ENCODE data around the gene LCE1C. TPM values are rescaled to one million over a fixed set of nuclear protein-coding genes. Genes with fewer than 3 reads are reported as not detected.

LCE1C gene
- total and polyA plus RNA-seq, 2 donors (not counting 3 experiments of a cell fraction or from before 2014, with no cell fraction given): not detected

DNA sequence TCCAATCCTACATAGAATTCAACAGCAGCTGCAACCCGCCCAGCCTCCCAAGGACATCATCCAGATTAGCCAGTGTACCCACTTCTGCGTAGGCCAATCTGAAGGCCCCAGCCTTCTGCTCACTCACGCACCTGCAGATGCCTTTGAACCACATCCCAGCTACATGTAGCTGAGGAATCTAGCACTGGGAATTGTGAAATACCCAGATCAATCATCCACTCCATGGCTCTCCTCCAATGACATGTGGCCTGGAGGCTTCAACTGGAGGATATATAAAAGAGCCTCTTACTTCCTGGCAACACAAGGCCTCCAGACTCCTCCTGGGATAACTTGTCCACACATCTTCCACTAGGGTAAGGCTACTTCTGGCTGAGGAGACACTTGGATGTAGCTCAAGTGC is 36.1 kb upstream of the LCE1C start, which contains the start of gene LCE6A:
Gene LCE6A, plus strand, starts transcription at position 301 of the 400 bp plus-strand sequence. CDS start 665 bp downstream, outside the sequence.
- no peak for TF ChIP-seq JUN (IDR thresholded peaks at IDR 0.05; ENCODE audit: borderline replicate concordance, insufficient read depth, insufficient read length, low read depth)
- BruUV-seq (replicated peaks): no TSS peak
- FAIRE-seq (no peak), DNase-seq (ENCODE audit: low read depth, low spot score) (no peak)
- Histone ChIP-seq H3K9me1 (replicated peaks; ENCODE audit: control insufficient read depth, extremely low read depth, insufficient read depth, low read length) (no peaks in the 10 kb centered on the region), H3K27ac (ENCODE audit: insufficient read depth, low read depth, low read length) (no peak within 1 kb of the TSS), H3K36me3 (ENCODE audit: control insufficient read depth in 2 of 2, extremely low read depth in 1 of 2, insufficient read depth in 2 of 2, low read length in 2 of 2) (no peaks in the 10 kb centered on the region), H3K4me1 (ENCODE audit: control insufficient read depth, extremely low read depth, insufficient read depth, low read length) (no peaks in the 10 kb centered on the region), H3K27me3 (ENCODE audit: control insufficient read depth in 2 of 2, insufficient read depth in 2 of 2, low read length in 2 of 2) (no peaks in the 10 kb centered on the region), H3K4me3 (replicated peaks in 1 of 3; ENCODE audit: insufficient read depth in 1 of 3, low read depth in 1 of 3, low read length in 3 of 3) (no peak within 1 kb of the TSS), H3K4me2 (ENCODE audit: insufficient read depth, low read length) (no peak within 1 kb of the TSS), H4K20me1 (replicated peaks; ENCODE audit: control insufficient read depth, extremely low read depth, insufficient read depth, low read length) (no peaks in the 10 kb centered on the region), H2AFZ (ENCODE audit: low read depth, low read length) (no peak within 1 kb of the TSS), H3K9ac (replicated peaks; ENCODE audit: extremely low read depth, insufficient read depth, low read length) (no peak within 1 kb of the TSS), H3K79me2 (ENCODE audit: control insufficient read depth, insufficient read depth, low read length) (no peaks in the 10 kb centered on the region), H3K9me3 (replicated peaks; ENCODE audit: control insufficient read depth, insufficient read depth, low read length) (no peaks in the 10 kb centered on the region)
- dilution Hi-C loops (cut with MboI; ENCODE audit: extremely low pct_ligation_motif_present, low sequenced_read_pairs) (no loop called here), intact Hi-C loops (cut with micrococcal nuclease) (no loop called here)
- ChIA-PET POLR2A (no interaction called here), CTCF (no interaction called here)

DNA sequence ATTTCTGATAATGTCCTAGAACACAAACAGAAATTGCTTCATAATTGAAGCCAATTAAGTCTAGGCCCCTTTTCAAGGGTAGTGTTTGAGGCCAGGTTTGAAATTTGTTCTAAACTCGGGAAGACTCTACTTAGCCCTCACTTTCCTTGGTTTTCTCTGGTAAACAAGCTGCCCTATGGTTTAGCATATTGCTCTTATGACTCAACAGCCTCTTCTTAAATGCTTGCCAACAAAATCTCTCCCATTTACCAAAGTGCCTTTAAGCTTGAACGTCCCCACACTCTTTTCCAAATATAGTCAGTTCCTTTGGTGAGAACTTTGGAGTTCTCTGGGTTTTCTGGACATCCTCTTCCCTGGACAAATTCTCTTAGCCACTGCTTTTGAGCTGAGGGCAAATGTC is 30.4 kb upstream of the LCE1C start:
- Histone ChIP-seq H3K36me3 (ENCODE audit: control insufficient read depth in 2 of 2, extremely low read depth in 1 of 2, insufficient read depth in 2 of 2, low read length in 2 of 2) (no peaks in the 10 kb centered on the region), H3K9me1 (replicated peaks; ENCODE audit: control insufficient read depth, extremely low read depth, insufficient read depth, low read length) (no peaks in the 10 kb centered on the region), H3K27me3 (ENCODE audit: control insufficient read depth in 2 of 2, insufficient read depth in 2 of 2, low read length in 2 of 2) (no peaks in the 10 kb centered on the region), H3K27ac (ENCODE audit: insufficient read depth, low read depth, low read length) (no peak overlapping the region), H2AFZ (ENCODE audit: low read depth, low read length) (no peak overlapping the region), H3K9me3 (replicated peaks; ENCODE audit: control insufficient read depth, insufficient read depth, low read length) (no peaks in the 10 kb centered on the region), H3K4me1 (ENCODE audit: control insufficient read depth, extremely low read depth, insufficient read depth, low read length) (no peaks in the 10 kb centered on the region), H4K20me1 (replicated peaks; ENCODE audit: control insufficient read depth, extremely low read depth, insufficient read depth, low read length) (no peaks in the 10 kb centered on the region), H3K79me2 (ENCODE audit: control insufficient read depth, insufficient read depth, low read length) (no peaks in the 10 kb centered on the region), H3K4me3 (replicated peaks in 1 of 3; ENCODE audit: insufficient read depth in 1 of 3, low read depth in 1 of 3, low read length in 3 of 3) (no peak overlapping the region), H3K9ac (replicated peaks; ENCODE audit: extremely low read depth, insufficient read depth, low read length) (no peak overlapping the region), H3K4me2 (ENCODE audit: insufficient read depth, low read length) (no peak overlapping the region)
- FAIRE-seq (no peak), DNase-seq (ENCODE audit: low read depth, low spot score) (no peak)
- BruUV-seq (replicated peaks): no TSS peak
- CTCF ChIA-PET: no interaction called here
- intact Hi-C loops (cut with micrococcal nuclease): no loop called here
- POLR2A ChIA-PET: no interaction called here
- no peak for TF ChIP-seq POLR2A (IDR thresholded peaks at IDR 0.05; ENCODE audit: low read depth, low read length)
- dilution Hi-C loops (cut with MboI; ENCODE audit: extremely low pct_ligation_motif_present, low sequenced_read_pairs): no loop called here

Data from endothelial cell of umbilical vein (primary cell).